ENCODE data around the gene CXCL13. TPM values are rescaled to one million over a fixed set of nuclear protein-coding genes. Genes with fewer than 3 reads are reported as not detected.

Gene CXCL13
- total RNA-seq, 1 donor, result under 0.01 TPM

DNA sequence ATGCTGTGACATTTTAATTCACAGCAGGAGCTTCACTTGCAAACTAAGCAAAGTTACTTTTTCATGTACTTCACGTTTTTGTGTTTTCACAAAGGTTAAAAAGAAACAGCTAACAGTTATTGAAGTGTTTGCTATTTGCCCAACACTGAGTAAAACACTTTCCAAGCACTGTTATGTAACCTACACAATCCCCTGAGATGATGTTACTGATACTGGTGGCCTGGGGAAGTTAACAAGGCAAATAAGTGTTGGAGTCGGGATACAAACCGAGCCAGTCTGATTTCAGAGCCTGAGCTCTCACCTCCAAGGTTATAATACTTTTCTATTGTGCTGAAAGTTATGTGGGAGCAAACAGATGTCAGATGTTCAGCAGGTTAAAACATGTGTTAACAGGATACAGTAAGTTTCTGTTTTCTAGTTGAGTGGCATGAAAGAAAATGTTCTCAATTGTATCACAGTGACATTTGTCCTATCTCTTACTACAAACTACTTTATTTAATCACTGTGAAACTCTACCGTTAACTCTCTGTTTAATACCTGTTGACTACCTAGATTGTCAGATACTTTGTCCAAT lies 3.9 kb upstream of the CXCL13 start:
- no peak overlapping the region for H3K4me3 ChIP-seq (ENCODE audit: low read depth, low read length)
- TF ChIP-seq, protein P1, sequence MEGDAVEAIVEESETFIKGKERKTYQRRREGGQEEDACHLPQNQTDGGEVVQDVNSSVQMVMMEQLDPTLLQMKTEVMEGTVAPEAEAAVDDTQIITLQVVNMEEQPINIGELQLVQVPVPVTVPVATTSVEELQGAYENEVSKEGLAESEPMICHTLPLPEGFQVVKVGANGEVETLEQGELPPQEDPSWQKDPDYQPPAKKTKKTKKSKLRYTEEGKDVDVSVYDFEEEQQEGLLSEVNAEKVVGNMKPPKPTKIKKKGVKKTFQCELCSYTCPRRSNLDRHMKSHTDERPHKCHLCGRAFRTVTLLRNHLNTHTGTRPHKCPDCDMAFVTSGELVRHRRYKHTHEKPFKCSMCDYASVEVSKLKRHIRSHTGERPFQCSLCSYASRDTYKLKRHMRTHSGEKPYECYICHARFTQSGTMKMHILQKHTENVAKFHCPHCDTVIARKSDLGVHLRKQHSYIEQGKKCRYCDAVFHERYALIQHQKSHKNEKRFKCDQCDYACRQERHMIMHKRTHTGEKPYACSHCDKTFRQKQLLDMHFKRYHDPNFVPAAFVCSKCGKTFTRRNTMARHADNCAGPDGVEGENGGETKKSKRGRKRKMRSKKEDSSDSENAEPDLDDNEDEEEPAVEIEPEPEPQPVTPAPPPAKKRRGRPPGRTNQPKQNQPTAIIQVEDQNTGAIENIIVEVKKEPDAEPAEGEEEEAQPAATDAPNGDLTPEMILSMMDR (IDR thresholded peaks at IDR 0.05; ENCODE audit: insufficient read depth, low read depth, low read length), result no peak
- DNase-seq (ENCODE audit: low read depth), result no peak

DNA sequence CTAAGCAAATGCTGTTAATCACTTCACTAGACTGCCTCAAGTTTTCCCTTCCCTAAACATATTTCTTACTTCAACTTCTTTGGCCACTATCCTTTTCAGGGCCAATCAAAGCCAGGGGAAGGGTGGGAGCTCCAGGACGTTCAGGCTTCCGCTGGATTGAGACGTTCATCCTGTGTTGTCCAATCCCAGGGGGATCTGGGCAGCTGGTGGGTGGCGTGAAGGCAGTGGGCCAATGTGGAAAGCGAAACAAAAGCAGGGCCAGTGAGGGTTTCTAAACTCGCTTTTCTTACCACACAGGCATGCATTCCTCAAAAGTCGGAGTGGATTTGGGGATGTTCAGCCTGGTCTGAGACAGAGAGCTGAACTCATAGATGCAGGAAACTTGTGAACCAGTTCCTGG lies 7.6 kb downstream of the CXCL13 start:
- TF ChIP-seq, protein P1 (IDR thresholded peaks at IDR 0.05; ENCODE audit: insufficient read depth, low read depth, low read length), result no peak
- DNase-seq (ENCODE audit: low read depth), result peak; percentile 3
- H3K4me3 ChIP-seq (ENCODE audit: low read depth, low read length), result no peak overlapping the region

DNA sequence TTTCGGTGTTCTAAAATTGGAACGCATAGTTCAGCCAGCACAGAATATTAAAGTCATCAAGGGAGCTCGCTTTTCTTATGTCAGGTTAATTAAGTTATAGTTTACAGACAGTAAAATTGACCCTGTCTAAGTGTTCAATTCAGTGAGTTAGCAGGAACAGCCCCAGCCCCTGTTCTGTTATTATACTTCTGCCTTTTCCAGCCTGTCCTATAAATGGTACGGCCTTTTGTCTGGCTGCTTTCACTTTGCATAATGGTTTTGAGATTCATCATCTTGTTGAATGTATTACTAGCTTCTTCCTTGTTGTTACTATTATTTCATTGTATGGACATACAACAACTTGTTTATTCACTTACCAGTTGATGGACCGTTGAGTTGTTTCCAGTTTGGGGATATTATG lies 9.5 kb downstream of the CXCL13 start:
- TF ChIP-seq, protein P1 (IDR thresholded peaks at IDR 0.05; ENCODE audit: insufficient read depth, low read depth, low read length), result no peak
- H3K4me3 ChIP-seq (ENCODE audit: low read depth, low read length), result no peak overlapping the region
- DNase-seq (ENCODE audit: low read depth), result no peak

DNA sequence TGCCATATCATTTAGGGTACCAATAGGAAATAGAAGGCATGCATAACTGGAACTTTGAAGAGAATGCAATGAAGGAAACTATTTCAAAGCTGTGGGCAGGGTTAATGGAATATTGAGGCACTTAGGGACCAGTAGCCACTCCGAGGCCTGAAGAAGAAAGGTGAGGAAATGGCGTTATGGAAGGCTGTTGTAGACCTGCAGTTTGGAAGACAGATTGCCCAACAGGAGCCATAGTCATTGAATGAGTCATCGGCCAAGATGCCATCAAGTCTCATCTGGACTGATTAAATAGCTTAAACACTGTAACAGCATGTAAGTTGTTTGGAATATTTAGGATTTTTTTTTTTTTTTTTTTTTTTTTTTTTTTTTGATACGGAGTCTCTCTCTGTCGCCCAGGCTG lies 11.6 kb downstream of the CXCL13 start:
- peak; percentile 16 for DNase-seq (ENCODE audit: low read depth)
- TF ChIP-seq, protein P1 (IDR thresholded peaks at IDR 0.05; ENCODE audit: insufficient read depth, low read depth, low read length), result no peak
- no peak overlapping the region for H3K4me3 ChIP-seq (ENCODE audit: low read depth, low read length)

DNA sequence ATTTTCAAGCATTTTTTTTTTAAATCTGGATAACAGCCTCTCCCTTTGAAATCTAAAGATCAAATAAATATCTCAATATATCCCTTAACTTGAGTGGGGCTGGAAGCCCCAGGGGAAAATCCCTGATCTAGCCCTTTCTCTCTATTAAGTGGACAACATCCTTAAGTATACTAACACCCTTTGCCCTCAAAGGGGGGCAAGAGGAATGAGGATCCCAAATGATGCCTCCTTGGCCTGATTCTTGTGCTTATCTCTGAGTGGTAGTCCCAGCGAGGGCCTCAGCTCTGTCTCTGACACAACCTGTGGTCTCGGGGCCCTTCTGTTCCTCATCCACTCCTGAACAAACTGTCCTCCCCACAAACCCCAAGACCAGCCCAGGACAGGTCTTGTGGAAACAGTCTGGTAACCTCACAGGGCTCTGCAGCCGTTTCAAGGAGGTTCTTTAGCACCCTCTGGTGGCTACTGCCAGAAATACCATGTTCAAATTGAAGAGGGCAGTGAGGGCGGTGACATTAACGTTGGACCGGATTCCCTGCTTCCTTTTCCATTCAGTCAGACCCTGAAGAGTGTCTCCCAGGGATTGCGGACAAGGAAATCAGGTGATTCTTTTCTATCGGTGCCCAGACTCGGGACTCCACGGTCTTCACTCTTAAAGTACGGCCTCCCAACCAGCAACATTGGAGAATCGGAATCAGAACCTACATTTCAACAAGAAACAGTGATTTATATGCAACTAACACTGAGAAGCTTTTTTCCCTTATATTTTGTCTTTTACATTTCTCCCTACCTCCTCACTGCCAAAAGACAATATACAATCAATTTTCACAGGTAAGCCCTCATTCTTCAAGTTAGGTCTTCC lies 13.0 kb downstream of the CXCL13 start:
- TF ChIP-seq, protein P1 (IDR thresholded peaks at IDR 0.05; ENCODE audit: insufficient read depth, low read depth, low read length), result peak; percentile 94
- no peak overlapping the region for H3K4me3 ChIP-seq (ENCODE audit: low read depth, low read length)
- DNase-seq (ENCODE audit: low read depth), result peak; percentile 68

DNA sequence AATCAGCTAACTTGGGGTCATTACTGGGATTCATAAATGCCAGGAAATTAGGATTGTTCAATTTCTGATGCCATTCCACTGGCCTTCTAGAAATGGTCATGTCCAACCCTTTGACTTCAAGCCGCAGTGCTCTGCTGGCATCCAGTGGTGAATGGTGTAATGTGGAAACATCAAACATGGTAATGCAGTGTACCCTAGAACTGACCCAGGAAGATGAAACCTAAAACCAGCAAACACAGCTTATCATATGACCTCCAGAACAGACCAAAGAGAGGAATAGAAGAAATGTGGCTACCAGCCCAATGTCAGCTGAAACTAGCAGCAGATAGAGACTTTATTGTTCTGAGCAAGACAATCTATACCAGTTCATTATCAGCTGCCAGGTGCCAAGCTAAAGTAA lies 13.8 kb downstream of the CXCL13 start:
- DNase-seq (ENCODE audit: low read depth), result no peak
- TF ChIP-seq, protein P1 (IDR thresholded peaks at IDR 0.05; ENCODE audit: insufficient read depth, low read depth, low read length), result no peak
- H3K4me3 ChIP-seq (ENCODE audit: low read depth, low read length), result no peak overlapping the region

Data from fibroblast of villous mesenchyme (primary cell).